Adipocyte (in vitro differentiated cells): ENCODE measurements around the gene OR2W3.
"Not testable (repeated sequence)": the region's sequence is repeated elsewhere in the genome, so short reads cannot be mapped to it uniquely, and the experiment has no call there.

Source experiments
- DNase-seq: peaks from one replicate; pipeline ENCODE4 v3.0.0-alpha.2; 2015; ENCODE audit warnings: low read depth
- H3K27me3 ChIP-seq: replicated peaks from 2 replicates; pipeline ENCODE4 v1.7.0; 2013; ENCODE audit warnings: mild to moderate bottlenecking, low read length, moderate library complexity; ENCODE audit not compliant: control insufficient read depth, insufficient read depth
- H3K36me3 ChIP-seq: 2 replicates; pipeline ENCODE4 v1.7.0; 2013; ENCODE audit warnings: low read length, mild to moderate bottlenecking, moderate library complexity; ENCODE audit not compliant: control insufficient read depth, insufficient read depth, severe bottlenecking
- H3K4me1 ChIP-seq: 2 replicates; pipeline ENCODE4 v1.7.0; 2013; ENCODE audit warnings: mild to moderate bottlenecking, low read length, moderate library complexity; ENCODE audit not compliant: control insufficient read depth, insufficient read depth
- H3K4me3 ChIP-seq: 2 replicates; pipeline ENCODE4 v1.7.0; 2013; ENCODE audit warnings: mild to moderate bottlenecking, low read length, moderate library complexity
- H3K9ac ChIP-seq: 2 replicates; pipeline ENCODE4 v1.7.0; 2013; ENCODE audit warnings: mild to moderate bottlenecking, low read length, moderate library complexity
- H3K9me3 ChIP-seq: 2 replicates; pipeline ENCODE4 v1.7.0; 2013; ENCODE audit warnings: mild to moderate bottlenecking, low read length, moderate library complexity; ENCODE audit not compliant: control insufficient read depth

OR2W3 gene

GRCh38 chr1:247923941-247924340, 28.6 kb downstream of the OR2W3 start:
- Histone ChIP-seq H3K9me3 (no peaks in the 10 kb centered on the region), H3K27me3 (no peaks in the 10 kb centered on the region), H3K9ac (no peak overlapping the region), H3K4me1 (no peaks in the 10 kb centered on the region), H3K4me3 (no peak overlapping the region), H3K36me3 (no peaks in the 10 kb centered on the region)
- DNase-seq = no peak

DNA sequence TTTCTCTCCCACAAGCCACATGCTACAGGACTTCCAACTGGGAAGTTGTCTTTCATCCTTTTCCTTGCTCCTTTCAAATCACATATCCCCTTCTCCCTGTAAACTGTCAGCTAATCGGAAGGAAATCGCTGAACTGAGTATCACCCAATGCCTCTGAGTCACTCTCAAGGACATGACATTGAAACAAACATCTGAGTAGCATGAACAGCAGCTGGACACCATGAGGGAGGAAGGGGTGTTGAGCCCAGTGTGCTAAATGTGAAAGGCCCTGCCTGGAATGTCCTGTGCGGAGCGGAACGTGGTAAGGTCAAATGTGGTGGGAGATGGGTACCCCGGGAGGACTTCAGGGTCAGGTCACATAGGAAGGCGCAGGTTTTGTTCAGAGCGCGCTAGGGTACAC, 29.5 kb downstream of the OR2W3 start, which contains the start of gene OR2AJ1:
Gene OR2AJ1, plus strand, starts transcription at position 22 of the 400 bp plus-strand sequence. CDS start 8,880 bp downstream, outside the sequence.
- no peak within 1 kb of the TSS for H3K4me3 ChIP-seq
- no peaks in the 10 kb centered on the region for H3K9me3 ChIP-seq
- H3K9ac ChIP-seq = no peak within 1 kb of the TSS
- no peaks in the 10 kb centered on the region for H3K36me3 ChIP-seq
- no peaks in the 10 kb centered on the region for H3K4me1 ChIP-seq
- H3K27me3 ChIP-seq = no peaks in the 10 kb centered on the region
- DNase-seq = no peak

DNA sequence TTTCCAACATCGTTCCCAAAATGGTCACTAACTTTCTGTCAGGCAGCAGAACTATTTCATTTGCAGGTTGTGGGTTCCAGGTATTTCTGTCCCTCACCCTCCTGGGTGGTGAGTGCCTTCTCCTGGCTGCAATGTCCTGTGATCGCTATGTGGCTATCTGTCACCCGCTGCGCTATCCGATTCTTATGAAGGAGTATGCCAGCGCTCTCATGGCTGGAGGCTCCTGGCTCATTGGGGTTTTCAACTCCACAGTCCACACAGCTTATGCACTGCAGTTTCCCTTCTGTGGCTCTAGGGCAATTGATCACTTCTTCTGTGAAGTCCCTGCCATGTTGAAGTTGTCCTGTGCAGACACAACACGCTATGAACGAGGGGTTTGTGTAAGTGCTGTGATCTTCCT, 38.6 kb downstream of the OR2W3 start:
- H3K36me3 ChIP-seq = no peaks in the 10 kb centered on the region
- no peak overlapping the region for H3K4me3 ChIP-seq
- no peak for DNase-seq
- H3K27me3 ChIP-seq = no peaks in the 10 kb centered on the region
- H3K4me1 ChIP-seq = no peaks in the 10 kb centered on the region
- H3K9me3 ChIP-seq = no peaks in the 10 kb centered on the region
- H3K9ac ChIP-seq = no peak overlapping the region

DNA sequence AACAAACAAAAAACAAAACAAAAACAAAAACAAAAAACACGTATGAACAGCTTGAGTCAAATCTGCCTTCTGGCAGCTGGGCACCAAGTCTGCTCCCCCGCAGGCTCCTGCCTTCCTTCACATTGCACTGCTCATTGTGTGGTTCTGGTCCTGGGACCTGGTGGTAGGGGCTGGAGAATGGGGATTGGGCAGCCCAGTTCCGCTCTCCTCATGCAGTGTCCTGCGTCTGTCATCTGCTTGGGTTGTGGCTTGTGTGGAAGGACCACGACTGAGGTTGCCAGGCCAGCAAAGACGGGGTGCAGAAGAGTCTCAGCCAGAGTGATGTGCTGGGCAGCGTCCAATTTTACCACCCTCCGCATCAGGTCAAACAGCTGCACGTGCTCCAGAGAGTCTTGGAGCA, 40.4 kb downstream of the OR2W3 start:
- H3K9ac ChIP-seq = no peak overlapping the region
- no peaks in the 10 kb centered on the region for H3K36me3 ChIP-seq
- H3K4me1 ChIP-seq = no peaks in the 10 kb centered on the region
- H3K4me3 ChIP-seq = no peak overlapping the region
- H3K27me3 ChIP-seq = no peaks in the 10 kb centered on the region
- no peak for DNase-seq
- no peaks in the 10 kb centered on the region for H3K9me3 ChIP-seq

DNA sequence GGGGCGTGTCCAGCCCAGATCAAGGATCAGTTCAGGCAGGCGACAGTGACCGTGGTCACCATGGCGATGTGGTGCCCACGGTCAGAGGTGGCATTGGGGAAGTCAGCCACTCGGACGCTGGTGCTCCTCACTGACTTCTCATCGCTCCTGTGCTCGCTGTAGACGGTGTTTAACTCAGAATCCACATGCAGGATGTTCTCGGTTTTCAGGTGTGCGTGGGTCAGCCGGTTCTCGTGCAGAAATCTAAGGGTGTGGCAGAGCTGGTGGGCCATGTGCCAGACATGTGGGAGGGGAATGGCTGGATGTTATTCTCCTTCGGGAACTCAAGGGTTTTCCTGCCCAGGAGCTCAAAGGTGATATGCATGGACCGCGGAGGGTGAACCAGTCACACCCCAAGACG, 41.0 kb downstream of the OR2W3 start:
- no peak for DNase-seq
- H3K27me3 ChIP-seq = no peaks in the 10 kb centered on the region
- H3K4me1 ChIP-seq = no peaks in the 10 kb centered on the region
- no peak overlapping the region for H3K9ac ChIP-seq
- H3K4me3 ChIP-seq = no peak overlapping the region
- H3K9me3 ChIP-seq = no peaks in the 10 kb centered on the region
- H3K36me3 ChIP-seq = no peaks in the 10 kb centered on the region

- not testable (repeated sequence) for H3K36me3 ChIP-seq, H3K4me1 ChIP-seq, H3K9ac ChIP-seq, H3K9me3 ChIP-seq, DNase-seq, H3K27me3 ChIP-seq
- peak overlapping the region; percentile 58 for H3K4me3 ChIP-seq
Measured at GRCh38 chr1:247936965-247937734, 41.8 kb downstream of the OR2W3 start.

- Histone ChIP-seq H3K27me3 (no peaks in the 10 kb centered on the region), H3K4me3 (no peak overlapping the region), H3K4me1 (no peaks in the 10 kb centered on the region), H3K9ac (no peak overlapping the region), H3K36me3 (no peaks in the 10 kb centered on the region), H3K9me3 (peaks cover 4% of the 10 kb centered on the region)
- DNase-seq = no peak
Measured at GRCh38 chr1:247942624-247943023, 47.2 kb downstream of the OR2W3 start.
